GM21825 (cell line): ENCODE results near the gene GOLGA6L22.
"Not testable (repeated sequence)": the region's sequence is repeated elsewhere in the genome, so short reads cannot be mapped to it uniquely, and the experiment has no call there.

Source experiments
- ATAC-seq: cut with Tn5 transposase; IDR thresholded peaks from one replicate; pipeline ENCODE4 v1.9.1; 2021; ENCODE audit warnings: mild to moderate bottlenecking, moderate library complexity; ENCODE audit not compliant: unreplicated experiment

The GOLGA6L22 gene

GRCh38 chr15:22458603-22459002 lies at the start of gene GOLGA6L22:
Gene GOLGA6L22 (plus strand): TSS chr15:22458903. CDS start chr15:22458994, 91 bp downstream.
- ATAC-seq: not testable (repeated sequence)

- not testable (repeated sequence) for ATAC-seq
These were observed 41.4 kb upstream of the GOLGA6L22 start for GRCh38 chr15:22417288-22417687.

- not testable (repeated sequence) for ATAC-seq
These were observed 40.9 kb upstream of the GOLGA6L22 start for GRCh38 chr15:22417795-22418194.

- ATAC-seq: not testable (repeated sequence)
These were observed 40.5 kb upstream of the GOLGA6L22 start for GRCh38 chr15:22418212-22418611.

GRCh38 chr15:22418666-22419065 lies 40.0 kb upstream of the GOLGA6L22 start:
- not testable (repeated sequence) for ATAC-seq

GRCh38 chr15:22420340-22420739 lies 38.4 kb upstream of the GOLGA6L22 start:
- ATAC-seq: not testable (repeated sequence)

GRCh38 chr15:22429426-22429825 lies 29.3 kb upstream of the GOLGA6L22 start:
- not testable (repeated sequence) for ATAC-seq

GRCh38 chr15:22431687-22432086 lies 27.0 kb upstream of the GOLGA6L22 start:
- ATAC-seq: not testable (repeated sequence)

GRCh38 chr15:22494490-22495113 lies 35.9 kb downstream of the GOLGA6L22 start:
- ATAC-seq: not testable (repeated sequence)

GRCh38 chr15:22497200-22497599 lies 38.5 kb downstream of the GOLGA6L22 start:
- not testable (repeated sequence) for ATAC-seq

GRCh38 chr15:22498220-22498925 lies 39.7 kb downstream of the GOLGA6L22 start:
- ATAC-seq: not testable (repeated sequence)

GRCh38 chr15:22502272-22502671 lies 43.6 kb downstream of the GOLGA6L22 start:
- ATAC-seq: not testable (repeated sequence)

- not testable (repeated sequence) for ATAC-seq
These were observed 48.3 kb downstream of the GOLGA6L22 start for GRCh38 chr15:22506959-22507358.

- not testable (repeated sequence) for ATAC-seq
These were observed 57.4 kb downstream of the GOLGA6L22 start for GRCh38 chr15:22516140-22516539.
